ENCODE data around the gene ATP8A2. TPM values are rescaled to one million over a fixed set of nuclear protein-coding genes. Genes with fewer than 3 reads are reported as not detected.

The ATP8A2 gene
- total RNA-seq, 1 experiment from 2014 or later: not detected

- BruUV-seq (replicated peaks): no TSS peak
- Histone ChIP-seq H3K79me2 (ENCODE audit: low read depth) (no peaks in the 10 kb centered on the region), H3K9me3 (ENCODE audit: insufficient read depth, low read depth) (peaks cover 3% of the 10 kb centered on the region; the same call in 1 of the 2 replicates), H3F3A (ENCODE audit: insufficient read depth, low read depth) (no peaks in the 10 kb centered on the region), H3K4me1 (replicated peaks; ENCODE audit: insufficient read depth) (no peaks in the 10 kb centered on the region), H3K4me3 (no peak overlapping the region), H3K27me3 (ENCODE audit: insufficient read depth, low read depth) (peaks cover 83% of the 10 kb centered on the region), H2AFZ (no peak overlapping the region), H4K20me1 (ENCODE audit: insufficient read depth) (no peaks in the 10 kb centered on the region), H3K27ac (no peak overlapping the region), H3K36me3 (ENCODE audit: low read depth) (no peaks in the 10 kb centered on the region), H3K4me2 (no peak overlapping the region), H3K9me2 (ENCODE audit: insufficient read depth) (no peaks in the 10 kb centered on the region)
- no peak for DNase-seq
- POLR2A ChIA-PET (ENCODE audit: unreplicated experiment): no interaction called here
- CTCF ChIA-PET: no interaction called here
- intact Hi-C loops (cut with micrococcal nuclease; ENCODE audit: unreplicated experiment): no loop called here
- TF ChIP-seq CTCF (conservative IDR thresholded peaks at IDR 0.05) (no peak), EZH2 (IDR thresholded peaks at IDR 0.05; ENCODE audit: low read depth) (no peak)
These were observed 534.5 kb downstream of the ATP8A2 start for GRCh38 chr13:25906191-25906661.

- H3F3A ChIP-seq (ENCODE audit: insufficient read depth, low read depth): no peaks in the 10 kb centered on the region
- DNase-seq: no peak
- no peak overlapping the region for H3K4me3 ChIP-seq
- ChIA-PET POLR2A (ENCODE audit: unreplicated experiment) (no interaction called here), CTCF (no interaction called here)
- H3K27ac ChIP-seq: no peak overlapping the region
- H2AFZ ChIP-seq: no peak overlapping the region; the same call in 1 of the 2 replicates
- H3K79me2 ChIP-seq (ENCODE audit: low read depth): no peaks in the 10 kb centered on the region
- H3K27me3 ChIP-seq (ENCODE audit: insufficient read depth, low read depth): peaks cover 82% of the 10 kb centered on the region
- intact Hi-C loops (cut with micrococcal nuclease; ENCODE audit: unreplicated experiment): no loop called here
- no TSS peak for BruUV-seq (replicated peaks)
- H3K36me3 ChIP-seq (ENCODE audit: low read depth): no peaks in the 10 kb centered on the region
- no peak for TF ChIP-seq CTCF (conservative IDR thresholded peaks at IDR 0.05)
- no peak for TF ChIP-seq EZH2 (IDR thresholded peaks at IDR 0.05; ENCODE audit: low read depth)
- no peak overlapping the region for H3K4me2 ChIP-seq
- H3K4me1 ChIP-seq (replicated peaks; ENCODE audit: insufficient read depth): no peaks in the 10 kb centered on the region
- no peaks in the 10 kb centered on the region for H3K9me2 ChIP-seq (ENCODE audit: insufficient read depth)
- H3K9me3 ChIP-seq (ENCODE audit: insufficient read depth, low read depth): no peaks in the 10 kb centered on the region
- no peaks in the 10 kb centered on the region for H4K20me1 ChIP-seq (ENCODE audit: insufficient read depth)
These were observed 536.6 kb downstream of the ATP8A2 start for GRCh38 chr13:25908366-25908765.

DNA sequence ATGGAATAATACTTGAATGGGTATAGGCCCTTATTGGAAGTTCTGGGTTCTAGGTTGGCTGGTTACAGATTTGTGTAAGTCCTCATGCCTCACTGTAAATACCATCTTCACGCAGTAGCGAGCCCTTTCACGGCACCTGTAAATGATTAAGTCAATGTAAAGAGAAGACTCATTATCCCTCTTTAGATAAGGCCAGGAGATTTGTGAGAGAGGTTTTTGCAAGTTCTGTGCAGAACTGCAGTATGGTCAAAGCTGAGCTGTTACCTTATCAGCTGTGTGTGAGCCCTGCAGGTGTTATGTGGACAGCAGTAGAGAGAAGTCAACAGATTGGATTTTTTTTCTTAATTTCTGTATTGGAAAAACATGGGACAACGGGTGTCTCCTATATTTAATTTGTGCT lies 538.5 kb downstream of the ATP8A2 start:
- H3K4me2 ChIP-seq: no peak overlapping the region
- H3K9me2 ChIP-seq (ENCODE audit: insufficient read depth): no peaks in the 10 kb centered on the region
- no peaks in the 10 kb centered on the region for H3K36me3 ChIP-seq (ENCODE audit: low read depth)
- H3K79me2 ChIP-seq (ENCODE audit: low read depth): no peaks in the 10 kb centered on the region
- ChIA-PET POLR2A (ENCODE audit: unreplicated experiment) (no interaction called here), CTCF (no interaction called here)
- TF ChIP-seq EZH2 (IDR thresholded peaks at IDR 0.05; ENCODE audit: low read depth): no peak
- H3K4me3 ChIP-seq: no peak overlapping the region
- H3F3A ChIP-seq (ENCODE audit: insufficient read depth, low read depth): no peaks in the 10 kb centered on the region
- peaks cover 77% of the 10 kb centered on the region for H3K27me3 ChIP-seq (ENCODE audit: insufficient read depth, low read depth)
- H4K20me1 ChIP-seq (ENCODE audit: insufficient read depth): no peaks in the 10 kb centered on the region
- no TSS peak for BruUV-seq (replicated peaks)
- H2AFZ ChIP-seq: no peak overlapping the region
- H3K9me3 ChIP-seq (ENCODE audit: insufficient read depth, low read depth): no peaks in the 10 kb centered on the region
- intact Hi-C loops (cut with micrococcal nuclease; ENCODE audit: unreplicated experiment): no loop called here
- no peaks in the 10 kb centered on the region for H3K4me1 ChIP-seq (replicated peaks; ENCODE audit: insufficient read depth)
- no peak for DNase-seq
- no peak overlapping the region for H3K27ac ChIP-seq

DNA sequence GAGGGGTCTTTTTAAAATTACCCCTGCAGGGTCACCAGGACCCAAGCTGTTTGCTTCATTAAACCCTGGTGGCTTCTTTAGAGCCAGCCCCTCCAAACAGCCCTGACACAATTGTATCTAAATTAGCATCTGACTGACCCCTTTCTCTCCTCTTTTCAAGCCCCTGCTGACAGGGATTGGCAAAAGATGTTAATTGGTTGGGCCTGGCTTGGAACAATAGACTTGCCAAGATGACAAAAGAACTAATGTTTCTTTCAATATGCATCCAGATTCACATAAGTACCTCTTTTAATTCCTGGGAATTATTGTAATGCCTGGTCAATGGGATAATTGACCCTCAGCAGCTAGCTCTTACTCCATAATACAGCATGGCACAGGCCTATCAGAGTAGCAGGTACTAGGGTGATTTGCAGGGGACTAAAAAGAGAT lies 539.2 kb downstream of the ATP8A2 start:
- no peaks in the 10 kb centered on the region for H3F3A ChIP-seq (ENCODE audit: insufficient read depth, low read depth)

More for the DNA sequence above, 539.2 kb downstream of the ATP8A2 start:
- no peak overlapping the region for H3K4me2 ChIP-seq
- H3K27me3 ChIP-seq (ENCODE audit: insufficient read depth, low read depth): peaks cover 77% of the 10 kb centered on the region
- no peaks in the 10 kb centered on the region for H3K79me2 ChIP-seq (ENCODE audit: low read depth)
- H3K9me3 ChIP-seq (ENCODE audit: insufficient read depth, low read depth): no peaks in the 10 kb centered on the region
- no peak overlapping the region for H3K4me3 ChIP-seq
- H3K27ac ChIP-seq: no peak overlapping the region
- H3K36me3 ChIP-seq (ENCODE audit: low read depth): no peaks in the 10 kb centered on the region
- TF ChIP-seq EZH2 (IDR thresholded peaks at IDR 0.05; ENCODE audit: low read depth): no peak
- TF ChIP-seq CTCF (conservative IDR thresholded peaks at IDR 0.05): no peak
- H2AFZ ChIP-seq: no peak overlapping the region
- ChIA-PET POLR2A (ENCODE audit: unreplicated experiment) (no interaction called here), CTCF (no interaction called here)
- H3K9me2 ChIP-seq (ENCODE audit: insufficient read depth): no peaks in the 10 kb centered on the region
- intact Hi-C loops (cut with micrococcal nuclease; ENCODE audit: unreplicated experiment): no loop called here
- no TSS peak for BruUV-seq (replicated peaks)
- no peaks in the 10 kb centered on the region for H3K4me1 ChIP-seq (replicated peaks; ENCODE audit: insufficient read depth)
- DNase-seq: no peak
- H4K20me1 ChIP-seq (ENCODE audit: insufficient read depth): no peaks in the 10 kb centered on the region
